HepG2 (cell line): Measurements from ENCODE around the gene UBE2G2. TPM values are rescaled to one million over a fixed set of nuclear protein-coding genes. Genes with fewer than 3 reads are reported as not detected.
A peak's percentile ranks its signal among the peaks of the same experiment; 100 is the strongest.

Source experiments
- ATAC-seq: fragments of 200-7000 bp; cut with Tn5 transposase; 3 replicates; pipeline ENCODE4 v1.9.1; 2020; ENCODE audit warnings: mild to moderate bottlenecking, moderate library complexity
- BruUV-seq: library from RNA; stranded (reverse); fragments of 400-500 nt; replicated peaks from 2 replicates; lab custom pipeline; 2021; lab: Mats Ljungman, UMichigan
- CTCF ChIA-PET: fragments of 300-600 bp; formaldehyde crosslinking; extraction: SDS; loops from one replicate; lab custom pipeline; 2021; ENCODE audit warnings: low total read pairs, inconsistent platforms, low intra/inter-chr PET ratio; lab: Yijun Ruan, JAX
- POLR2A ChIA-PET: fragments of 350-600 bp; sonication (Branson Sonifier 250); formaldehyde crosslinking; loops from one replicate; lab custom pipeline; 2020; ENCODE audit warnings: antibody characterized with exemption, inconsistent platforms; lab: Yijun Ruan, JAX
- DNase-seq: peaks from one replicate; pipeline ENCODE4 v3.0.0-alpha.2; 2015; ENCODE audit warnings: low spot score
- FAIRE-seq: peaks from 3 replicates; lab custom pipeline; 2011; peaks lifted over from hg19 to GRCh38; lab: Jason Lieb, UNC
- H2AFZ ChIP-seq: one replicate; pipeline ENCODE4 v1.6.1; 2011; ENCODE audit warnings: low read length, inconsistent platforms
- H3K27ac ChIP-seq: fragments of 300-600 bp; 3 replicates; pipeline ENCODE4 v1.8.0; 2011; ENCODE audit warnings: mixed run types, mild to moderate bottlenecking, mixed read lengths, low read length, inconsistent platforms; ENCODE audit not compliant: insufficient read depth; ENCODE audit errors: extremely low read length
- H3K27me3 ChIP-seq, 2 experiments: fragments of 200-600 bp in 1 of 2; 2 replicates in 1 of 2; 3 replicates in 1 of 2; pipeline versions ENCODE4 v1.6.0 to v1.8.0; 2011; ENCODE audit warnings: low read length in 2 of 2, mild to moderate bottlenecking in 2 of 2, moderate library complexity in 2 of 2, inconsistent platforms in 1 of 2; ENCODE audit not compliant: insufficient read depth in 2 of 2, control insufficient read depth in 1 of 2
- H3K36me3 ChIP-seq, 2 experiments: fragments of 200-600 bp in 1 of 2; replicated peaks in 1 of 2; 2 replicates in 1 of 2; 3 replicates in 1 of 2; pipeline versions ENCODE4 v1.5.1 to v1.8.0; 2011; ENCODE audit warnings: low read length in 2 of 2, inconsistent platforms in 1 of 2; ENCODE audit not compliant: insufficient read depth in 2 of 2, control insufficient read depth in 1 of 2
- H3K4me1 ChIP-seq: 2 replicates; pipeline ENCODE4 v1.5.1; 2012; ENCODE audit warnings: low read length, inconsistent platforms; ENCODE audit not compliant: insufficient read depth
- H3K4me2 ChIP-seq: 2 replicates; pipeline ENCODE4 v1.6.0; 2011; ENCODE audit warnings: low read depth, low read length, inconsistent platforms
- H3K4me3 ChIP-seq, 3 experiments: fragments of 200-600 bp in 1 of 3; sonication (generic), shearing (Covaris generic) in 1 of 3; replicated peaks in 1 of 3; 2 replicates each; pipeline ENCODE4 v1.5.1; 2011 to 2016; ENCODE audit warnings: low read length in 3 of 3, inconsistent platforms in 2 of 3, low read depth in 2 of 3, mild to moderate bottlenecking in 2 of 3, control low read depth in 1 of 3, mixed read lengths in 1 of 3; ENCODE audit not compliant: insufficient read depth in 1 of 3
- H3K79me2 ChIP-seq: one replicate; pipeline ENCODE4 v1.6.1; 2011; ENCODE audit warnings: low read length, inconsistent platforms; ENCODE audit not compliant: insufficient read depth
- H3K9ac ChIP-seq: 2 replicates; pipeline ENCODE4 v1.6.0; 2011; ENCODE audit warnings: mild to moderate bottlenecking, low read depth, low read length, inconsistent platforms; ENCODE audit not compliant: insufficient read depth
- H3K9me3 ChIP-seq: 2 replicates; pipeline ENCODE4 v1.5.1; 2012; ENCODE audit warnings: mild to moderate bottlenecking, low read length
- H4K20me1 ChIP-seq: 2 replicates; pipeline ENCODE4 v1.6.0; 2011; ENCODE audit warnings: inconsistent platforms, mild to moderate bottlenecking, low read length, moderate library complexity; ENCODE audit not compliant: insufficient read depth
- GABPB1 ChIP-seq: IDR thresholded peaks from 2 replicates; pipeline ENCODE4 v1.6.1; 2016; ENCODE audit warnings: mild to moderate bottlenecking, missing genetic modification reagents, moderate library complexity, missing compliant biosample characterization
- HES4 ChIP-seq: sonication (generic); formaldehyde crosslinking; IDR thresholded peaks from 2 replicates; pipeline ENCODE4 v1.9.0; 2021; ENCODE audit warnings: mild to moderate bottlenecking, missing genetic modification reagents, borderline replicate concordance
- ISL2 ChIP-seq: sonication (generic); formaldehyde crosslinking; IDR thresholded peaks from 2 replicates; pipeline ENCODE4 v1.5.0; 2020; ENCODE audit warnings: missing genetic modification reagents
- LBX2 ChIP-seq: sonication (generic); formaldehyde crosslinking; IDR thresholded peaks from 2 replicates; pipeline ENCODE4 v1.5.0; 2020; ENCODE audit warnings: missing genetic modification reagents, mild to moderate bottlenecking, borderline replicate concordance
- PHF20 ChIP-seq: sonication (generic); formaldehyde crosslinking; IDR thresholded peaks from 2 replicates; pipeline ENCODE4 v1.5.0; 2020; ENCODE audit warnings: mild to moderate bottlenecking, missing genetic modification reagents
- PLRG1 ChIP-seq: fragments of 450-650 bp; conservative IDR thresholded peaks from 2 replicates; pipeline ENCODE4 v1.6.1; 2016
- SMARCC2 ChIP-seq: fragments of 450-650 bp; IDR thresholded peaks from 2 replicates; pipeline ENCODE4 v1.6.1; 2017; ENCODE audit warnings: antibody characterized with exemption, mild to moderate bottlenecking
- SP2 ChIP-seq: sonication (generic); formaldehyde crosslinking; IDR thresholded peaks from 2 replicates; pipeline ENCODE4 v1.5.1; 2020; ENCODE audit warnings: mild to moderate bottlenecking, missing genetic modification reagents
- UBTF ChIP-seq: sonication (generic); formaldehyde crosslinking; IDR thresholded peaks from 2 replicates; pipeline ENCODE4 v1.4.0; 2020; ENCODE audit warnings: mild to moderate bottlenecking, missing genetic modification reagents
- WIZ ChIP-seq: sonication (generic); formaldehyde crosslinking; IDR thresholded peaks from 2 replicates; pipeline ENCODE4 v1.5.1; 2020; ENCODE audit warnings: mild to moderate bottlenecking, missing genetic modification reagents
- ZNF790 ChIP-seq: sonication (generic); formaldehyde crosslinking; IDR thresholded peaks from 2 replicates; pipeline ENCODE4 v1.8.0; 2022; ENCODE audit warnings: missing genetic modification reagents, mild to moderate bottlenecking, borderline replicate concordance
- ZNF883 ChIP-seq: sonication (generic); formaldehyde crosslinking; IDR thresholded peaks from 2 replicates; pipeline ENCODE4 v1.5.1; 2020; ENCODE audit warnings: mild to moderate bottlenecking, missing genetic modification reagents; ENCODE audit errors: not compliant biosample characterization
- WGBS: methylation state at CpG from one replicate; pipeline ENCODE4 v1.1.6; 2017; ENCODE audit warnings: low lambda C conversion rate; 5-methylcytosine and 5-hydroxymethylcytosine counted together
- in situ Hi-C: cut with HindIII; loops from 2 replicates; pipeline ENCODE4 v1.10.0; 2017; ENCODE audit warnings: low pct_unique_long_range_greater_than_20kb; ENCODE audit not compliant: extremely low pct_ligation_motif_present
- intact Hi-C: fragments of 100-400 bp; cut with micrococcal nuclease; formaldehyde crosslinking; loops from one replicate; pipeline ENCODE4 v1.10.0; 2022; ENCODE audit not compliant: unreplicated experiment
- polyA plus RNA-seq, 8 experiments: library from polyadenylated mRNA; depleted of rRNA in 3 of 8; stranded (reverse) in 7 of 8; unstranded in 1 of 8; fragments of >200 nt; fragmentation: Illumina TruSeq in 4 of 8; extraction: Trizol in 4 of 8; gene quantifications; 2 replicates each; pipeline versions ENCODE4 v1.2.1 to v1.2.3, GENCODE V29; 2011 to 2016; ENCODE audit warnings: low read depth in 4 of 8, missing spikeins in 1 of 8, mixed read lengths in 1 of 8; ENCODE audit not compliant: insufficient read depth in 1 of 8
- total RNA-seq, 5 experiments: library from RNA; depleted of rRNA; stranded (reverse); fragments of >200 nt; fragmentation: Illumina TruSeq; extraction: Trizol; gene quantifications; 2 replicates each; pipeline ENCODE4 v1.2.3, GENCODE V29; 2016; ENCODE audit warnings: low read depth in 1 of 5

The UBE2G2 gene
- total and polyA plus RNA-seq, 2 of the 13 experiments (the other 11 are each of a cell fraction or from before 2014, with no cell fraction given) = 55.4 to 92.0 TPM

GRCh38 chr21:44763451-44764318, 37.9 kb downstream of the UBE2G2 start:
- peaks cover 1 to 26% of the 10 kb centered on the region in 2 experiments; a peak in 3 of 5 replicates for H3K27me3 ChIP-seq
- no peak overlapping the region for H3K27ac ChIP-seq
- no peak overlapping the region for H3K4me3 ChIP-seq
- ChIA-PET CTCF (no interaction called here), POLR2A (no interaction called here)
- FAIRE-seq (no peak), ATAC-seq (no peak), DNase-seq (no peak)
- no TSS peak for BruUV-seq
- intact Hi-C loops (no loop called here), in situ Hi-C loops (no loop called here)
- H3K9me3 ChIP-seq = no peaks in the 10 kb centered on the region
- H3K36me3 ChIP-seq = no peaks in the 10 kb centered on the region; a peak in 1 of 5 replicates
- H3K4me2 ChIP-seq = no peak overlapping the region; the same call in 1 of the 2 replicates
- WGBS = 24% methylated on average over 7 of the region's 25 CpGs
- peaks cover 56% of the 10 kb centered on the region for H3K4me1 ChIP-seq
- no peaks in the 10 kb centered on the region for H4K20me1 ChIP-seq
- no peaks in the 10 kb centered on the region for H3K79me2 ChIP-seq
- TF ChIP-seq SMARCC2 (no peak), UBTF (CRISPR knock-in tag) (no peak), GABPB1 (no peak)
- H3K9ac ChIP-seq = no peak overlapping the region
- no peak overlapping the region for H2AFZ ChIP-seq

GRCh38 chr21:44763050-44763378, 38.6 kb downstream of the UBE2G2 start:
- no peaks in the 10 kb centered on the region for H4K20me1 ChIP-seq
- BruUV-seq = no TSS peak
- in situ Hi-C loops (no loop called here), intact Hi-C loops (no loop called here)
- H3K27me3 ChIP-seq = peaks cover 2 to 32% of the 10 kb centered on the region in 2 experiments; a peak in 4 of 5 replicates
- TF ChIP-seq PHF20 = no peak
- TF ChIP-seq LBX2 = no peak
- no peak for TF ChIP-seq HES4 (CRISPR knock-in tag)
- TF ChIP-seq ISL2 (CRISPR knock-in tag) = no peak
- no peak for TF ChIP-seq WIZ (CRISPR knock-in tag)
- TF ChIP-seq ZNF790 = no peak
- no peak for TF ChIP-seq ZNF883 (CRISPR knock-in tag)
- no peak for TF ChIP-seq PLRG1
- TF ChIP-seq SP2 = no peak
- DNase-seq = no peak
- FAIRE-seq = no peak
- H3K4me2 ChIP-seq = peak overlapping the region; percentile 91; the same call in 1 of the 2 replicates
- H3K9me3 ChIP-seq = no peaks in the 10 kb centered on the region
- no peak overlapping the region for H3K27ac ChIP-seq
- peaks cover 56% of the 10 kb centered on the region for H3K4me1 ChIP-seq
- no peak for ATAC-seq
- WGBS = 80% methylated on average over 1 of the region's 8 CpGs
- POLR2A ChIA-PET = no interaction called here
- H3K9ac ChIP-seq = no peak overlapping the region
- no peaks in the 10 kb centered on the region for H3K36me3 ChIP-seq
- no peaks in the 10 kb centered on the region for H3K79me2 ChIP-seq
- CTCF ChIA-PET = no interaction called here
- no peak overlapping the region for H2AFZ ChIP-seq
- no peak overlapping the region; a peak in 1 of 6 replicates for H3K4me3 ChIP-seq
